ENCODE data around the gene TNN.

DNA sequence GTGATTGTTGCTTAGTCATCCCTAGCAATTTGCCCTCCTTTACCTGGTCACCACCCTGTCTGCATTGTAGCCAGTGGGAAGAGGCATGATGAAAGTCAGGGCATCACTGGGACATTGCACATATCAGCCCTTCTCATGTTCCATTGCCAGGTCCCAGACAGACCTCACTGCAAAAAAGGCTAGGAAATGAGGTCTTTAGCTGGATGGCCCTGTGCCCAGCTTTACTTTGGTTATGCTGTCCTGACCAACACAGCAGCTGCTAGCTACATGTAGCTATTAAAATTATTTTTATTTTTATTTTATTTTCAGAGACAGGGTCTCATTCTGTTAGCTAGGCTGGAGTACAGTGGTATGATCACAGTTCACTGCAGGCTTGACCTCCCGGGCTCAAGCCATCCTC lies 52.9 kb downstream of the TNN start:
- TF ChIP-seq, protein P1, sequence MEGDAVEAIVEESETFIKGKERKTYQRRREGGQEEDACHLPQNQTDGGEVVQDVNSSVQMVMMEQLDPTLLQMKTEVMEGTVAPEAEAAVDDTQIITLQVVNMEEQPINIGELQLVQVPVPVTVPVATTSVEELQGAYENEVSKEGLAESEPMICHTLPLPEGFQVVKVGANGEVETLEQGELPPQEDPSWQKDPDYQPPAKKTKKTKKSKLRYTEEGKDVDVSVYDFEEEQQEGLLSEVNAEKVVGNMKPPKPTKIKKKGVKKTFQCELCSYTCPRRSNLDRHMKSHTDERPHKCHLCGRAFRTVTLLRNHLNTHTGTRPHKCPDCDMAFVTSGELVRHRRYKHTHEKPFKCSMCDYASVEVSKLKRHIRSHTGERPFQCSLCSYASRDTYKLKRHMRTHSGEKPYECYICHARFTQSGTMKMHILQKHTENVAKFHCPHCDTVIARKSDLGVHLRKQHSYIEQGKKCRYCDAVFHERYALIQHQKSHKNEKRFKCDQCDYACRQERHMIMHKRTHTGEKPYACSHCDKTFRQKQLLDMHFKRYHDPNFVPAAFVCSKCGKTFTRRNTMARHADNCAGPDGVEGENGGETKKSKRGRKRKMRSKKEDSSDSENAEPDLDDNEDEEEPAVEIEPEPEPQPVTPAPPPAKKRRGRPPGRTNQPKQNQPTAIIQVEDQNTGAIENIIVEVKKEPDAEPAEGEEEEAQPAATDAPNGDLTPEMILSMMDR (IDR thresholded peaks at IDR 0.05): no peak
- no peak for TF ChIP-seq POLR2A (IDR thresholded peaks at IDR 0.05)
